Stimulated activated CD4-positive, alpha-beta T cell treated with anti-CD3 and anti-CD28 coated beads, Interleukin-2, amount 100 ng/mL, for 4 hours (primary cell): ENCODE data around the gene BLTP2.
"Not testable (repeated sequence)": the region's sequence is repeated elsewhere in the genome, so short reads cannot be mapped to it uniquely, and the experiment has no call there.

ENCODE experiments used
- DNase-seq: peaks from one replicate; pipeline ENCODE4 v3.0.0-alpha.2; 2020; ENCODE audit warnings: low read depth

The BLTP2 gene

GRCh38 chr17:28646039-28646754, 1.2 kb upstream of the BLTP2 start:
- no peak for DNase-seq

DNA sequence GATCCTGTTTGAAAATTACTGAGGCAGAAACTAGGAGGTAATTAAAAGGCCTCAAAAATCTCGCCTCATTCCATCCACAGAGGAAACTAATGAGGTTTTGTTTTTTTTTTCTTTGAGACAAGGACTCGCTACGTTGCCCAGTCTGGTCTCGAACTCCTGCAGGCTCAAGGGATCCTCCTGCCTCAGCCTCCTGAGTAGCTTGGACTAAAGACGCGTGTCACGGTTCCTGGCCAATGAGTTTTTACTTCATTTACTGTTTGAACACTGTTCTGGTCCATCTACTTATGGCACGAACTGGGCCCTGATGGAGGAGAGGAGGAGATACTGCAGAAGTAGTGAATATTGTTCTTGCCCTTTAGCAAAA, 600 bp upstream of the BLTP2 start:
- DNase-seq: no peak

DNA sequence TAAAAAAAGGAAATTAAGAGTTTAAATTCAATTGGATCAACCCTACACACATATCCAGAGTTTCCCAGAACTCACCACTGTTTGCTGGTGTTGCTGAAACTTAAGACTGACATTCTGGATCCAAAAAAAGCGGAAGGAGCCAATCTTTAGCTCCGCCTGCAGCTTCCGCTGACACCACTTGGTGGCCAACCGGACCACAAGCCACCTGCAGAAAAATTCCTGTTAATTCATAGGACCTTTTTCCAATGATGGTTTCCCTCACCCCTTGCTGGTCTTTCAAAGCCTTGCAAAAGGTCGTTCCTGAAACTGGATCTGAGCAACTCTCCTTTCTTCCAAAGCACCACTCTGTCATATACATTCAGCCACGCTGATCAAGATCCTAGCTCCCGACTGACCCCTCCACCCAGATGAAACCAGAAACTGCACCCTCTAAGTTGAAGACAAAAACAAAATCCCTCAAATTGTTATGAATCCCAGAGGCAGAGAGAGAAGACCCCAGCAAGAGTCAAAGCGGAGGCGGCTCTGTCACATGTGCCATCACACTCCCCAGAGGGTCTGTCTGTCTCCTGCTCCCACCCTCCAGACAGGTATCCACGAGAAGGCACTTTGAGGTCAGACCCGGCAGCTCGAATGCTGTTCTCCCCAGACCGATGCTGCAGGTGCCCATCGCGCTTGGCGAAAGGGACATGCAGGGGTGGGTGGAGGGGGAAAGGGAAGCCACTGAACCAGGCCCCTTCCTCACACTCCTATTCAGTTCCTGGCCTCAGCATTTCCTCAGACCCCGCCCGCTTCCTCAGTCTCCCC, 773 bp downstream of the BLTP2 start:
- DNase-seq: no peak

DNA sequence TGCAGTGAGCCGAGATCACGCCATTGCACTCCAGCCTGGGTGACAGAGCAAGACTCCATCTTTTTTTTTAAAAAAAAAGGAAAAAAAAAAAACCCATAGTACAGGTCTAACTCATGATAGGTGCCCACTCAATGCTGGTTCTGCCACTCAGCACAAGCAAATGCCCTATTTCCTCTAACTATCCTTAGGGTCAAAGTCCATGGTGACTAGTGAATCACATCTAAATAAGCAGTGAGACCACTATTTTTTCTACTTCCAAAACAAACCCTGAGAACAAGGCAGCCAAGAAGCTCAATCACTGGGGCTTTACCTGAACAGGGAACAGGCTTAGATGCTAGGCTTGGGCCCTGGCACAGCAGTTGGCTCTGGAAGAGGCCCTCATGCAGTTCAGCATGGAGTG, 3.4 kb downstream of the BLTP2 start:
- DNase-seq: no peak

DNA sequence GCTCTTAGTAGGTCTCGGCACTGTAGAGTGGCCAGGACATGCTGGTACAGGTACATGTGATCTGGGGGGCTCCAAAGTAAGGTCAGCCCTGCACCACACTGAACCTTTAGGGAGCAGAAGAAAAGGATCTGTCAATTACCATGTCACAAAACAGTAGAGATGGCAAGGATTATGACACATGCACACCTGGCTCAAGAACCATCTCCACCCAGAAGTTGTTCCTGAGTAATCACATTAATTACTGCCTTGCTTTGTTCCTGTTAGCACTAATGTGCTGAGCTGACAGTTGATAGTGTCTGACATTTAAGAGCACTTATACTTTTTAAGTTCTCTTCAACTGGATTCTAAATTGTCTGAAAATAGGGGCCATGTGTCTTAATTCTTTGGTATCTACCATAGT, 9.5 kb downstream of the BLTP2 start:
- DNase-seq: no peak

DNA sequence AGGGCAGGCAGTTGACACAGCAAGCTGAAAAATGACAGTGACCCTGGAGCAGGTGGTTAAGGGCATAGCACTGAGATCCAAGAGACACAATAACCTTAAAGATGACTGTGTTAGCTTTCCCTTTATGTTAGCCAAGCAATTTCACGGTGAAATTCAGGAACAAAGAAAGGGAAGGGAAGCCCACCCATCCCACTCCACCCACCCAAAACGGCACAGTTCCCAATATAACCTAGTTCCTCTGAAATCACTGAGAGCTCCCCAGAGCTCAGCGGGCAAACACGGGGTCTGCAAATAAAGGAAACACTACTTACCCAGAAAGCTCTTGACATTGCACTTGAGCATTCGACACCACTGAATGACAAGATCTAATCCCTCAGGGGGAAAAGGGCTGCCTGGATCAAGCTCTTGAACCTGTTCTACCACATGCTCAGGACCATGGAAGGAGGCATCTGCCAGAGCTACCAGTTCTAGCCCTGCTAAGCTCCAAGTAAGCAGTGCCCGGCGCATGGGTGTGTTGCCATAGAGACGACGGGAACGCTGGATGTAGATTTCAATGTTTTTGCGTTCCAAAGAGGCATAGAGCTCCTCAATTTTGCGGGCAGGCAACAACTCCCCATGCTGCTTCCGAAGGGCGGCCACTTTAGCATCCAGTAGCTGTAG, 10.6 kb downstream of the BLTP2 start:
- DNase-seq: no peak

DNA sequence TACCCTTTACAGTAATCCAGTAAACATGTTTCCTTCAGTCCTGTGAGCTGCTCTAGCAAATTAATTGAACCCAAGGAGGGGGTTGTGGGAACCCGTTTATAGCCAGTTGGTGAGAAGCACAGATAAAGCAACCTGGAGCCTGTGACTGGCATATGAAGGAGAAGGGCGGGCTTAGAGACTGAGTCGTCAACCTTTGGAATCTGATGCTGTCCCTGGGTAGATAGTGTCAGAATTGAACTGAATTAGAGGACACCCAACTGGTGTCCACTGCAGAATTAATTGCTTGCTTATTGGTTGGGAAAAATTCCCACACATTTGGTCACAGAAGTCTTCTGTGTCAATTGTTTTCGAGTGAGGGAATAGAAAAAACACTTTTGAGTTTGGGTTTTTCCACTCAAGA, 18.1 kb downstream of the BLTP2 start:
- no peak for DNase-seq

- DNase-seq: no peak
Observed at GRCh38 chr17:28624148-28624547, 20.8 kb downstream of the BLTP2 start.

- no peak for DNase-seq
Observed at GRCh38 chr17:28623696-28624095, 21.3 kb downstream of the BLTP2 start.

GRCh38 chr17:28622186-28622585, 22.8 kb downstream of the BLTP2 start:
- DNase-seq: no peak

DNA sequence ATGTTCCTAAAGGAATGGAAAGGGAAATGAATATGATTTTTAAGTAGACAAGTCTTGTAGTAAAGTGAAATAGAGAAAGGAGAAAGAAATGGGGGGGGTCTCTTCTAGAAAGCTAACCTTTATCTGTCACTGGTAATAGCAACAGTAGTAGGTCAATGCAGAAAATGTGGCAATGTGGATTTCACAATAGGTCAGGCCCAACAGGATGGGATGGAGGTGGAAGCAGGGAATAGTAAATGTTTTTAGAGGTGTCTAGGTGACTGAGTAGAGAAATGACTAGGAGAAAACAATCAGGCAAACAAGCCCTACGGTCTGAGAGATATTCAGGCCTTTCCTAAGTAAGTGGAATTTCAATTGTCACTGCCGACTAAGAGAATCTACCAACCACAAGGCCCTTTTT, 24.9 kb downstream of the BLTP2 start:
- no peak for DNase-seq

- no peak for DNase-seq
Observed at GRCh38 chr17:28618464-28618863, 26.5 kb downstream of the BLTP2 start.

DNA sequence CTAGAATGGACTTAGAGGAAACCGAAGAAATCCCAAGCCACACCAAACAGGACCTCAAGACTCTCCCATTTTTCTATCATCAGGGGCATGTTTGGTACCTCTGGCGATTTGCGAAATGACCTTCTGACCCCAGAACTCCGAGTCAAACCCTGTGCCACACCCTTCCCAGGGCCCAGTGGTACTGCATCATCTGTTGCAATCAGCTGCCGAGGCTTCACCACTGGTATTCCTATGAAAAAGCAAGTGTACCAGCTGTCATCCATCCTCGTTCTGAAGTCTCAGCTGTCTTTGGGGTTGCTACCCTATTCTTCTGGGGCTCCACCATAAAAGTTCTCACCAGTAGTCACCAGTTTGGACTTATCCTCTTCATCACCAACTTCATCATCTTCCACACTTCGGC, 28.7 kb downstream of the BLTP2 start:
- no peak for DNase-seq

DNA sequence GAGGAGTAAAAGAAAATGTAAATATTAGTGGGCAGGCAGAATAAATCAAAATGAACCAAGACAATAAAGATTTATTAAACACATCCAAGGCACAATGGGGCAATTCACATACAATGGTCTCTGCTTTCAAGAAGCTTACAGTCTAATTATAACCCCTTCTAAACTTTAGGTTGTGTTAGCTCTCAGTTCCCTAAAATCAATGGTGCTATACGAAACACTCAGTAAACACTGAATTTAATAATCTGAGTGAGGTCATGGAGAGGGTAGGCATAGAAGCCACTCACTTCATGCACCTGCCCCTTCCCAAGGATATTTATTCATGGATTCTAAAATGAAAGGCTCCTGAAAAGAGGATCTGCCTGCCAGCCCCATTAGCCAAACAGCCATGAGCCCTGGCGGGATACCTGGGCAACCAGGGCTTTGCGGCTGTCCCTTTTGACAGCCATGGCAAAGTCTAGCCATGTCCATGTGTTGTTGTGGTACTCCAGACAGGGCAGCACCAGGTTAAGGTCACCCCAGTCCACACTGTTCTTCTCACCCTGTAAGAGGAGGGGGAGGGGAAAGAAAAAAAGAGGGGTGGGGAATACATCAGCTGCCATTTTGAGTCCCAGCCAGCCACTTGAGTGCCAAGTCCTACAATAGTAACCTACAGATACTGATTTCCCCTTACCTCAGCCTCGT, 29.6 kb downstream of the BLTP2 start:
- no peak for DNase-seq

DNA sequence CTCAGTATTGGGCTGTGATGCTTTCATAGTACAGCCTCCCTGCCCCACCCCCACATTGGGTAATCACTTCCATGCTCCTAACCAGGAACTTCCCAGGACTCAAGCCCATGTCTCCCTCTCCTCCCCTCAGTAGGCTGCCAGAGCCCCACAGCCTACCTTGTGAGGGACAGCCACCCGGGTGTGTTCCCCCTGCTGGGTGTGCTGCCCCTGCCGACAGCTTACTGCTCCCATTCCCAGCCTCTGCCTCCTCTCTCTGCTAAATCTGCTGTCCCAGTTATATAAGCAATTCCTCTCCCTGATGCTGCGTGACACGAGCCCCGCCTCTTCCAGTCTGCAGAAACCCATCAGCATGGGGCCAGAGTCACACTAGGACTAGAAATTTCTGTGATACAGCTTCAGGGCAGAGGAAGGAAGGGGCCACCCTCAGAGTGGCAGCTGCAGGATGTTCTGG, 31.0 kb downstream of the BLTP2 start, which contains the start of gene RSKR:
Gene RSKR (minus strand): TSS at position 255 of the 451 bp plus-strand sequence. CDS start 24 bp downstream, at position 231.
- no peak for DNase-seq

DNA sequence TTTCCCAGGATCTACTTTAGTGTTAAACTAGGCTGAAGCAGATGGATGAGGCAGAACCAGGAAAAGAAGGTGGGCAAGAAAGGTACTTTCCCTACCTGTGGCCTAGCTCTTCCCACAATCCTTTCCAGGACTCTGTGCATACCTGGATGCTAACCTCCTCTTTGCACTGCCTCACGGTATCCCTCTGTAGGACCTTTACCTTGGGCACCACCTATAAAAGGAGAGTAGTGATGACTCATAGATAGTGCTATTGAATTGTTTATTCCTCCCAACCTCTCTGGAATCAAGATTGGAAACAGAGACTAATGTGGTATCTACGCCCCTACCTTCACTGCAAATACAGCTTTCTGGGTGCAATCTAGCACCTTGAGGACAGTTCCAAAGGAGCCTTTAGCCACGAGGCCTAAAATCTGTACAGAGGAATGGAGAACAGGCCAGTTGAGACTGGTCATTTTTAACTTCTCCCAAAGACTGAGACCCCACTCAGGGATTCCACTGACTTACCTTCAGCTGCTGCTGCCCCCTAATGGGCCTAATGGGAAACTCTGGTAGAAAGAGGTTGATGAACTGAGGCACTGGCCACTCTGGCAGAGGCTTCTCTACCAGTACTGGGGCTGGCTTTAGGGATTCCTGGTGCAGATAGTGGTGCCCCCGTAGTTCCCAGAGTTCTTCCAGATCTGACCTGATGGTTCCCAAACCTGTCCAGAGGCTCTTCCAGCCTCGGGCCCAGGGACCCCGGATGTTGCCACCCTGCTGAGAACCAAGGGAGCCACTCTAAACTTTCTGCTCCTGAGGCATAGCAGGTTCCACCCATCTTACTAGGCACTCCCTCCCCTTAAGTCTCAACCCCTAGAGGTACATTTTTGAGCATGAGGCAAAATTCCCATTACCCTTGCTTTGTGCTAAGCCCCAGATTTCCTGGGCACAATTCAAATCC, 31.8 kb downstream of the BLTP2 start:
- DNase-seq: peak; percentile 27

GRCh38 chr17:28612531-28612930, 32.4 kb downstream of the BLTP2 start:
- no peak for DNase-seq

DNA sequence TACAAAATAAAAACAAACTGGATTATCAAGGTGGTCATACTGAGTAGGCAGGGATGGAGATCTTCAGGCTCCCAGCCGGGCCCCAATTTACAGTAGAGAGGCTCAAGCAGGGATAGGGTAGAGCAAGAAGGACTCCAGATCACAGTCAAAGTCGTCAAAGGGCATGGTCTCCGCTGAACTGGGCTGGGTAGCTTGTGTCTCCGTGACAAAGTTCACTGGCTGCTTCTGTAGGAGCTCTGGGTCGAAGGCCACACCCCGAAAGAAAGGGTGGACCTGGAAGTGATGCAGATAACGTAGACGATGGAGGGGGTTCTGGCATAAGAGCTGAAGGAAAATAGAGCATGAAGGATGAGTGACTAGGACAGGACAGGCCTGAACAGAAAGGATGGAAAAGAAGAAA, 34.6 kb downstream of the BLTP2 start:
- no peak for DNase-seq

DNA sequence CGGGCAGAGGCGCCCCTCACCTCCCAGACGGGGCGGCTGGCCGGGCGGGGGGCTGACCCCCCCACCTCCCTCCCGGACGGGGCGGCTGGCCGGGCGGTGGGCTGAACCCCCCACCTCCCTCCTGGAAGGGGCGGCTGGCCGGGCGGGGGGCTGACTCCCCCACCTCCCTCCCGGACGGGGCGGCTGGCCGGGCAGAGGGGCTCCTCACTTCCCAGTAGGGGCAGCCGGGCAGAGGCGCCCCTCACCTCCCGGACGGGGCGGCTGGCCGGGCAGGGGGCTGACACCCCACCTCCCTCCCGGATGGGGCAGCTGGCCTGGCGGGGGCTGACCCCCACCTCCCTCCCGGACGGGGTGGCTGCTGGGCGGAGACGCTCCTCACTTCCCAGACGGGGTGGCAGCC, 40.9 kb downstream of the BLTP2 start:
- not testable (repeated sequence) for DNase-seq

GRCh38 chr17:28599311-28600184, 45.4 kb downstream of the BLTP2 start:
- DNase-seq: peak; percentile 52
